SK-N-MC (cell line): ENCODE data around the gene MRAP.
"Not testable (repeated sequence)": the region's sequence is repeated elsewhere in the genome, so short reads cannot be mapped to it uniquely, and the experiment has no call there.

Source experiments
- DNase-seq: peaks from one replicate; pipeline ENCODE4 v3.0.0-alpha.2; 2011; ENCODE audit warnings: low read depth, low spot score
- H3K27ac ChIP-seq: fragments of 200-600 bp; sonication (generic); 2 replicates; pipeline ENCODE4 v1.5.1; 2016; ENCODE audit warnings: mixed run types
- H3K36me3 ChIP-seq: fragments of 200-600 bp; sonication (generic); 2 replicates; pipeline ENCODE4 v1.6.1; 2017; ENCODE audit warnings: antibody characterized with exemption, low read length, mixed read lengths; ENCODE audit not compliant: insufficient read depth
- H3K4me3 ChIP-seq: fragments of 200-600 bp; sonication (generic); 2 replicates; pipeline ENCODE4 v1.5.1; 2016
- H3K9ac ChIP-seq: fragments of 200-600 bp; sonication (generic); 2 replicates; pipeline ENCODE4 v1.8.0; 2017; ENCODE audit warnings: mixed run types, mixed read lengths; ENCODE audit not compliant: insufficient read length
- H3K9me3 ChIP-seq: fragments of 200-600 bp; sonication (generic); 2 replicates; pipeline ENCODE4 v1.6.1; 2017; ENCODE audit warnings: low read depth, mild to moderate bottlenecking, antibody characterized with exemption, low read length, moderate library complexity, mixed read lengths
- EZH2 ChIP-seq: fragments of 200-600 bp; sonication (generic); IDR thresholded peaks from one replicate; pipeline ENCODE4 v1.6.1; 2017; ENCODE audit warnings: antibody characterized with exemption
- FOXP2 ChIP-seq: optimal IDR thresholded peaks from 2 replicates; pipeline ENCODE3; 2011; ENCODE audit warnings: mild to moderate bottlenecking, moderate library complexity; ENCODE audit not compliant: insufficient read depth; ENCODE audit errors: extremely low read length, control extremely low read depth
- POLR2AphosphoS5 ChIP-seq: IDR thresholded peaks from 2 replicates; pipeline ENCODE4 v1.6.1; 2012; ENCODE audit warnings: mild to moderate bottlenecking, low read depth, low read length, borderline replicate concordance

The MRAP gene

DNA sequence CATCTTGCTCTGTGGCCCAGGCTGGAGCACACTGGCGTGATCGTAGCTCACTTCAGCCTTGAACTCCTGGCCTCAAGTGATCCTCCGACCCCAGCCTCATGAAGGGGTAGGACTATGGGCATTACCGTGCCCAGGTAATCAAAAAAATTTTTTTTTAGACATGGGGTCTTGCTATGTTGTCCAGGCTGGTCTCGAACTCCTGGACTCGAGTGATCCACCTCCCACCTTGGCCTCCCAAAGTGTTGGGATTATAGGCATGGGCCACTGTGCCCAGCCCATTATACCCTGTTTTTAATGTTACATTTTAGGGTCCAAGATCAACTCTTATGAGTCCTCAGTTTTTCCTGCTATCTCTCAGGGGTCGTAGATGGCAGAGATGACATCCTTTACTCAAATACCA is 6.3 kb downstream of the MRAP start:
- DNase-seq: no peak
- peaks cover 30% of the 10 kb centered on the region for H3K36me3 ChIP-seq

DNA sequence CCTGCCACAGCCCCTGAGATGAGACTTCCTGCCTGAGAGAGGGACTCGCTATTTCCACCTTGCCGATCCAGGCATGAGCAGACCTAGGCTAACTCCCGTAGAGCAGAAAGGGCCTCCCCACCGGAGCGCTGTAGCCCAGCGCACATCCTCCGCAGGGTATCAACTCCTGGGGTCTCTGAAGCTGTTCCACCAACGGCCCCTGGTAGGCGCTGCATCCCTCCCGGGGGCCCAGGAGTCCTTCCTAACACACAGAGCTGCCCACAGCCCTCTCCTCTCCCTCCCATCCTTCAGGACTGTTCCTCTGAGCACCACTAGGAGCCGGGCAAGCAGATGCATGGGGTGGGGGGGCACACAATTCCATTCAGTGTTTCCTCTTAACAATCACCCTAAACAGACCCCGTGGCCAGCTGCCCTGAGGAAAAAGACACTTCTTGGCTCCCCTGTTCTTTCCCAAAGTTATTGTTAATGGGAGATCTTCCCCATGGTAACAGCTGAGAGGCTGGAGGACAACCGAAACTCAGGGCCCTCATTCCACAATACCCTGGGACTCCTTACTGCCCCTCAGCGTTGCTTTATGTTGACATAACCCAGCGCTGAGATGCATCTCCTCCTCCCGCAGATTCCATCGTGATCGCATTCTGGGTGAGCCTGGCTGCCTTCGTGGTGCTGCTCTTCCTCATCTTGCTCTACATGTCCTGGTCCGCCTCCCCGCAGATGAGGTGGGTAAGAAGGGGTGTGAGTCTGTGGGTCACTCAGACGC is 7.5 kb downstream of the MRAP start:
- H3K9ac ChIP-seq: no peak overlapping the region
- no peak for DNase-seq
- TF ChIP-seq EZH2: no peak
- TF ChIP-seq FOXP2: no peak
- no peak for TF ChIP-seq POLR2AphosphoS5
- peaks cover 20% of the 10 kb centered on the region for H3K36me3 ChIP-seq
- no peak overlapping the region for H3K27ac ChIP-seq
- H3K4me3 ChIP-seq: no peak overlapping the region
- H3K9me3 ChIP-seq: no peaks in the 10 kb centered on the region

More for the DNA sequence above, 6.3 kb downstream of the MRAP start:
- TF ChIP-seq FOXP2: no peak
- no peak for TF ChIP-seq EZH2
- no peak for TF ChIP-seq POLR2AphosphoS5
- Histone ChIP-seq H3K9ac (no peak overlapping the region), H3K4me3 (no peak overlapping the region), H3K9me3 (no peaks in the 10 kb centered on the region), H3K27ac (no peak overlapping the region)

DNA sequence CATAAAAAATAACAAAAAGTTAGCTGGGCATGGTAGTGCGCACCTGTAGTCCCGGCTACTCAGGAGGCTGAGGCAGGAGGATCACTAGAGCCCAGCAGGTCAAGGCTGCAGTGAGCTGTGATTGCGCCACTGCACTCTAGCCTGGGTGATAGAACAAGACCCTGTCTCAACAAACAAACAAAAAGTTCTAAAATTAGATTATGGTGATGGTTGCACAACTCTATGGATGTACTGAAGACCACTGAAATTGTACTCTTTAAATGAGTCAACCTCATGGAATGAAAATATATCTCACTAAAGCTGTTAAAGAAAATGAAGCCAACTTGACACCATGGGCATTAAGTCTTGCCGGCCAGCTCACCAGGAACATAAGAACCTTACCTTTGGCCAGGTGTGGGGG is 9.1 kb downstream of the MRAP start:
- Histone ChIP-seq H3K9me3 (no peaks in the 10 kb centered on the region), H3K9ac (no peak overlapping the region), H3K36me3 (peaks cover 19% of the 10 kb centered on the region), H3K4me3 (no peak overlapping the region), H3K27ac (no peak overlapping the region)
- TF ChIP-seq FOXP2 (no peak), POLR2AphosphoS5 (no peak), EZH2 (no peak)
- DNase-seq: no peak

DNA sequence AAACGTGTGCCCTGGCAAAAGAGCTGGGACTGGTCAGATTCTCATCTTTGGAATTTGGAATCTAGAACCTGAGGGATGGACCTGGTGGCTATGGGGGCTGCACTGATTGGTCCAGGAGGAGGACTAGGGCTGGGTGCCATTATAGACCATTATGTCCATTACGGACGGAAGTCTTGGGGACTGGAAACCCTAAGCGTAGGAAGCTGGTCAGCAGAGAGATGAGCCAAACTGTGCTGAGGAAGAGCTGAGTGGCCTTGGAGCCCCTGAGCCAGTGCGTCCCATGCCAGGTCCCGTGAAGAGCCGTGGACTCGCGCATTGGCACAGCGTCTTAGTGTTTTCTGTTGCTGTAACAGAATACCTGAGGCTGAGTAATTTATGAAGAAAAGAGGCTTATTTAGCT is 10.0 kb downstream of the MRAP start:
- TF ChIP-seq POLR2AphosphoS5 (no peak), FOXP2 (no peak), EZH2 (no peak)
- Histone ChIP-seq H3K9me3 (no peaks in the 10 kb centered on the region), H3K36me3 (peaks cover 20% of the 10 kb centered on the region), H3K27ac (no peak overlapping the region), H3K9ac (no peak overlapping the region), H3K4me3 (no peak overlapping the region)
- DNase-seq: no peak

DNA sequence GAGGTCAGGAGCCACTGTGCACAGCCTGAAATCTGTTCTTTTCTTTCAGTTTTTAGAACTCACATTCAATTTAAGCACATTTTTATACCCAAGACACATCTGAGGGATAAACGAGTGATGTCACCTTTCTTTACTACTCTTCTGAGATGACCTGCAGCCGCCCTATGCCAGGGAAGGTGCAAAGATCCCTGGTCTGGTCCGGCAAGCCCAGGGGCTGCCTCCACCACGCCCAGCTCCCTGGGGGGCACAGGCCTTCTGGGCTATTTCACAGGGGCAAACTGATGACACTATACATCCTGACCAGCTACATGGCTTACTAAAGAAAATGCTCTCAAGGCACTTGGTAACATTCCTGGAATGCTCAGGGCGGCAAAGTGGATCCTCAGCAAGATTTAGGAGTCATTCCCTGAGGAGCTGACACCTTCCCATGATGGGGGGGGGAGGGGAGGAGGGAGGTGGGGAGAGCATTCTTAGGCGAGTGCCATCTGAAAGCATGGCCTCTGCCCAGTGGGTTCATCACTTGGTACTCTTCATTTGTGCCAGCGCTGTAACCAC is 11.3 kb downstream of the MRAP start:
- Histone ChIP-seq H3K27ac (no peak overlapping the region), H3K9me3 (no peaks in the 10 kb centered on the region), H3K36me3 (peaks cover 29% of the 10 kb centered on the region), H3K9ac (no peak overlapping the region), H3K4me3 (no peak overlapping the region)
- no peak for TF ChIP-seq EZH2
- TF ChIP-seq POLR2AphosphoS5: no peak
- no peak for TF ChIP-seq FOXP2
- no peak for DNase-seq

DNA sequence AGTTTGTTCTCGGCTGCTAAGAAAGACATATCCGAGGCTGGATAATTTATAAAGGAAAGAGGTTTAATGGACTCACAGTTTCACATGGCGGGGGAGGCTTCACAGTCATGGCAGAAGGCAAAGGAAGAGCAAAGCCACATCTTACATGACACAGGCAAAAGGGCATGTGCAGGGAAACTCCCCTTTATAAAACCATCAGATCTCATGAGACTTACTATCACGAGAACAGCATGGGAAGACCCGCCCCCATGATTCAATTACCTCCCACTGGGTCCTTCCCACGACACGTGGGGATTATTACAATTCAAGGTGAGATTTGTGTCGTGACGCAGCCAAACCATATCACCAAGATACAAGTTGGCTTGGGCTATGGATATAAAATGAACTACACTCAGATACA is 12.3 kb downstream of the MRAP start:
- peaks cover 36% of the 10 kb centered on the region for H3K36me3 ChIP-seq
- H3K9ac ChIP-seq: not testable (repeated sequence)

DNA sequence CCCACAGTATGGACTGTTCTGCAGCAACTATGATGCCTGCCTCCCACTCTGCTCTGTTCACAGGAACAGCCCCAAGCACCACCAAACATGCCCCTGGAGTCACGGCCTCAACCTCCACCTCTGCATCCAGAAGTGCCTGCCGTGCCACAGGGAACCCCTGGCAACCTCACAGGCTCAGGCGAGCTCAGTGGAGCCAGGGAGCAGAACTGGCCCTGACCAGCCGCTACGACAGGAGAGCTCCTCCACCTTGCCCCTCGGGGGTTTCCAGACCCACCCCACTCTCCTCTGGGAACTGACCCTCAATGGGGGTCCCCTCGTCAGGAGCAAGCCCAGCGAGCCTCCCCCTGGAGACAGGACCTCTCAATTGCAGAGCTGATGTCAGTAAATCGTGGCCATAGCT is 13.0 kb downstream of the MRAP start:
- TF ChIP-seq POLR2AphosphoS5 (no peak), FOXP2 (no peak), EZH2 (no peak)
- Histone ChIP-seq H3K9ac (no peak overlapping the region), H3K4me3 (no peak overlapping the region), H3K27ac (no peak overlapping the region), H3K36me3 (peaks cover 40% of the 10 kb centered on the region), H3K9me3 (no peaks in the 10 kb centered on the region)
- DNase-seq: no peak

More for the DNA sequence above, 12.3 kb downstream of the MRAP start:
- H3K9me3 ChIP-seq, DNase-seq, H3K4me3 ChIP-seq, H3K27ac ChIP-seq: not testable (repeated sequence)

DNA sequence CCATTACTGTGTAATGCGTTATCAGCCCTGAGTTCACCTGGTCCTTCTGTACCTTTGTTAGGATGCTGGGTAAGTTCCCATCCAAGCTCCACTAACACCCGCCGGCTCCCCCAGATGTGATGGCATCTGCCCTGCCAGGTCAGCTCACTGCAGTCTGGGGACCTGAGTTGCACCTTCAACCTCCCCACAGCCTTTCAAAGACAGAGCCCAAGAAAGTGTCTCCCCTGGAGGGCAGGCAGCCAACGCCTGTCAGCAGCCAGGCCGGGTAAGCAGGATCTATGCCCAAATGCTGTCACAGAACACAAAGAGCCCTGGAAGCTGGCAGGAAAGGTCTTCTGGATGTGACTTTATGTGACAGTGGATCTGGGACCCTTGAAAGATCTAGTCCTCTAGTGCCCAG is 13.7 kb downstream of the MRAP start:
- Histone ChIP-seq H3K27ac (no peak overlapping the region), H3K9me3 (no peaks in the 10 kb centered on the region), H3K36me3 (peaks cover 46% of the 10 kb centered on the region), H3K9ac (no peak overlapping the region), H3K4me3 (no peak overlapping the region)
- no peak for DNase-seq
- TF ChIP-seq POLR2AphosphoS5 (no peak), EZH2 (no peak)

DNA sequence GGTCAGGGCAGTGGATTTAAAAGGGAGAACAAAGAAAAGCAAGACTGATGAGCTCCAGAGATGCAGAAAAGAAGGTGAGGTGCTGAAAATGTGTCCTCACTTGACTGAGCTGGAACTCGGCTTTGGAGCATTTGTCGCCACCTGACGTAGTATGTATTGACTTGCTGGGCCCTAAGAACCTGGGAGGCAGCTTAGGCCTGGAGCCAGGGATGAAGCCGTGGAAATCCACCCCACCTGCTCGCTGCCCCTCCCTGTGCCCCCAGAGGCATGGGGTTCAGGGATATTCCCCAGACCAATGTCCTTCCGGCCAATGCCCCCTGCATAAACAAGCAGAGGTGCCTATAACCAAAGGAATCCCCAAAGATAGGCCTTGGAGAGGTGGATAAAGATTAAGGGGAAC is 14.3 kb downstream of the MRAP start:
- Histone ChIP-seq H3K4me3 (no peak overlapping the region), H3K9ac (no peak overlapping the region), H3K9me3 (no peaks in the 10 kb centered on the region), H3K36me3 (peaks cover 53% of the 10 kb centered on the region), H3K27ac (no peak overlapping the region)
- DNase-seq: no peak
- TF ChIP-seq POLR2AphosphoS5: no peak
- TF ChIP-seq EZH2: no peak
- TF ChIP-seq FOXP2: no peak
